NCI-H1092 (cell line): ENCODE data around the gene LKAAEAR1.
A peak's percentile ranks its signal among the peaks of the same experiment; 100 is the strongest.
"Not testable (repeated sequence)": the region's sequence is repeated elsewhere in the genome, so short reads cannot be mapped to it uniquely, and the experiment has no call there.

Experiments used
- DNase-seq: peaks from one replicate; lab custom pipeline; 2025; lab: John Stamatoyannopoulos, UW

The LKAAEAR1 gene

GRCh38 chr20:64098471-64099013 lies 14.3 kb upstream of the LKAAEAR1 start:
- no peak for DNase-seq

- no peak for DNase-seq
Measured at GRCh38 chr20:64096535-64096934, 12.3 kb upstream of the LKAAEAR1 start.

- no peak for DNase-seq
Measured at GRCh38 chr20:64095927-64096326, 11.7 kb upstream of the LKAAEAR1 start.

- no peak for DNase-seq
Measured at GRCh38 chr20:64095455-64095854, 11.3 kb upstream of the LKAAEAR1 start.

- DNase-seq = no peak
Measured at GRCh38 chr20:64093013-64093503, 8.9 kb upstream of the LKAAEAR1 start.

- no peak for DNase-seq
Measured at GRCh38 chr20:64092258-64093012, 8.2 kb upstream of the LKAAEAR1 start.

GRCh38 chr20:64091770-64092169 lies 7.6 kb upstream of the LKAAEAR1 start:
- DNase-seq = no peak

GRCh38 chr20:64091340-64091739 lies 7.1 kb upstream of the LKAAEAR1 start:
- DNase-seq = no peak

- DNase-seq = no peak
Measured at GRCh38 chr20:64090165-64090564, 6.0 kb upstream of the LKAAEAR1 start.

GRCh38 chr20:64088586-64088985 lies 4.4 kb upstream of the LKAAEAR1 start:
- DNase-seq = not testable (repeated sequence)

GRCh38 chr20:64087226-64087825 lies 3.1 kb upstream of the LKAAEAR1 start:
- DNase-seq = not testable (repeated sequence)

- no peak for DNase-seq
Measured at GRCh38 chr20:64086801-64087200, 2.6 kb upstream of the LKAAEAR1 start.

GRCh38 chr20:64084685-64085152 lies 521 bp upstream of the LKAAEAR1 start:
- DNase-seq = no peak

- peak; percentile 54 for DNase-seq
Measured at GRCh38 chr20:64083378-64083803, 807 bp downstream of the LKAAEAR1 start.

GRCh38 chr20:64082820-64083377 lies 1.3 kb downstream of the LKAAEAR1 start:
- no peak for DNase-seq

- no peak for DNase-seq
Measured at GRCh38 chr20:64082126-64082731, 2.0 kb downstream of the LKAAEAR1 start.

- no peak for DNase-seq
Measured at GRCh38 chr20:64081624-64081964, 2.6 kb downstream of the LKAAEAR1 start.

GRCh38 chr20:64080813-64081623 lies 3.2 kb downstream of the LKAAEAR1 start:
- DNase-seq = no peak

GRCh38 chr20:64080013-64080812 lies 4.0 kb downstream of the LKAAEAR1 start, which contains the start of gene OPRL1:
Gene OPRL1, plus strand, starts transcription at chr20:64080082. Its CDS starts 12,639 bp downstream, at chr20:64092721.
- no peak for DNase-seq

- peak; percentile 28 for DNase-seq
Measured at GRCh38 chr20:64079273-64080012, 4.8 kb downstream of the LKAAEAR1 start, which contains the start of gene RGS19. Gene RGS19, minus strand, starts transcription at chr20:64079518. Its CDS starts 2,632 bp downstream, at chr20:64076886.
